ENCODE results near the gene CNTNAP2.
"Not testable (repeated sequence)": the region's sequence is repeated elsewhere in the genome, so short reads cannot be mapped to it uniquely, and the experiment has no call there.

Gene CNTNAP2

GRCh38 chr7:148270576-148270975 lies 2154.0 kb downstream of the CNTNAP2 start:
- DNase-seq (ENCODE audit: low read depth in 2 of 2, low spot score in 1 of 2): no peak

GRCh38 chr7:148274118-148274517 lies 2157.5 kb downstream of the CNTNAP2 start:
- no peak for DNase-seq (ENCODE audit: low read depth in 2 of 2, low spot score in 1 of 2)

GRCh38 chr7:148275359-148275890 lies 2158.8 kb downstream of the CNTNAP2 start:
- no peak for DNase-seq (ENCODE audit: low read depth in 2 of 2, low spot score in 1 of 2)

GRCh38 chr7:148276314-148277041 lies 2159.9 kb downstream of the CNTNAP2 start:
- DNase-seq (ENCODE audit: low read depth in 2 of 2, low spot score in 1 of 2): no peak

GRCh38 chr7:148277042-148277660 lies 2160.6 kb downstream of the CNTNAP2 start:
- no peak for DNase-seq (ENCODE audit: low read depth in 2 of 2, low spot score in 1 of 2)

- no peak for DNase-seq (ENCODE audit: low read depth in 2 of 2, low spot score in 1 of 2)
These were observed 2169.5 kb downstream of the CNTNAP2 start for GRCh38 chr7:148286150-148286549.

- DNase-seq (ENCODE audit: low read depth in 2 of 2, low spot score in 1 of 2): no peak
These were observed 2170.9 kb downstream of the CNTNAP2 start for GRCh38 chr7:148287538-148287937.

- DNase-seq (ENCODE audit: low read depth in 2 of 2, low spot score in 1 of 2): no peak
These were observed 2172.1 kb downstream of the CNTNAP2 start for GRCh38 chr7:148288592-148289151.

GRCh38 chr7:148289630-148290029 lies 2173.0 kb downstream of the CNTNAP2 start:
- DNase-seq (ENCODE audit: low read depth in 2 of 2, low spot score in 1 of 2): no peak

- no peak for DNase-seq (ENCODE audit: low read depth in 2 of 2, low spot score in 1 of 2)
These were observed 2173.9 kb downstream of the CNTNAP2 start for GRCh38 chr7:148290538-148290937.

- DNase-seq (ENCODE audit: low read depth in 2 of 2, low spot score in 1 of 2): no peak
These were observed 2175.2 kb downstream of the CNTNAP2 start for GRCh38 chr7:148291799-148292198.

GRCh38 chr7:148296994-148297644 lies 2180.5 kb downstream of the CNTNAP2 start:
- DNase-seq (ENCODE audit: low read depth in 2 of 2, low spot score in 1 of 2): no peak

GRCh38 chr7:148298768-148299167 lies 2182.2 kb downstream of the CNTNAP2 start:
- not testable (repeated sequence) for DNase-seq (ENCODE audit: low read depth in 2 of 2, low spot score in 1 of 2)

- no peak for DNase-seq (ENCODE audit: low read depth in 2 of 2, low spot score in 1 of 2)
These were observed 2183.0 kb downstream of the CNTNAP2 start for GRCh38 chr7:148299350-148300276.

GRCh38 chr7:148302436-148302835 lies 2185.8 kb downstream of the CNTNAP2 start:
- DNase-seq (ENCODE audit: low read depth in 2 of 2, low spot score in 1 of 2): not testable (repeated sequence)

GRCh38 chr7:148303295-148304082 lies 2186.9 kb downstream of the CNTNAP2 start:
- no peak for DNase-seq (ENCODE audit: low read depth in 2 of 2, low spot score in 1 of 2)

GRCh38 chr7:148304083-148304335 lies 2187.4 kb downstream of the CNTNAP2 start:
- DNase-seq (ENCODE audit: low read depth in 2 of 2, low spot score in 1 of 2): no peak

GRCh38 chr7:148304456-148304855 lies 2187.9 kb downstream of the CNTNAP2 start:
- no peak for DNase-seq (ENCODE audit: low read depth in 2 of 2, low spot score in 1 of 2)

- no peak for DNase-seq (ENCODE audit: low read depth in 2 of 2, low spot score in 1 of 2)
These were observed 2190.2 kb downstream of the CNTNAP2 start for GRCh38 chr7:148306759-148307158.

All from stimulated activated CD8-positive, alpha-beta memory T cell treated with anti-CD3 and anti-CD28 coated beads, Interleukin-4, amount 100 ng/mL, for 4 hours (primary cell).